HepG2 (cell line): ENCODE measurements around the gene HABP4. TPM values are rescaled to one million over a fixed set of nuclear protein-coding genes. Genes with fewer than 3 reads are reported as not detected.
A peak's percentile ranks its signal among the peaks of the same experiment; 100 is the strongest.

Source experiments
- CENPBD1 ChIP-seq: sonication (generic); formaldehyde crosslinking; IDR thresholded peaks from 2 replicates; pipeline ENCODE4 v1.8.0; 2022; ENCODE audit warnings: missing genetic modification reagents, low read depth, mild to moderate bottlenecking, borderline replicate concordance
- GLMP ChIP-seq: sonication (generic); formaldehyde crosslinking; IDR thresholded peaks from 2 replicates; pipeline ENCODE4 v1.9.0; 2021; ENCODE audit warnings: missing genetic modification reagents, mild to moderate bottlenecking, borderline replicate concordance
- IRX3 ChIP-seq: sonication (generic); formaldehyde crosslinking; IDR thresholded peaks from 2 replicates; pipeline ENCODE4 v1.8.1; 2023; ENCODE audit warnings: mild to moderate bottlenecking, low read depth, missing genetic modification reagents, borderline replicate concordance
- KMT2A ChIP-seq: sonication (generic); formaldehyde crosslinking; IDR thresholded peaks from 2 replicates; pipeline ENCODE4 v1.4.0; 2020; ENCODE audit warnings: missing genetic modification reagents
- NAIF1 ChIP-seq: sonication (generic); formaldehyde crosslinking; IDR thresholded peaks from 2 replicates; pipeline ENCODE4 v1.5.0; 2020; ENCODE audit warnings: mild to moderate bottlenecking, missing genetic modification reagents, borderline replicate concordance
- NCOA5 ChIP-seq: sonication (generic); formaldehyde crosslinking; IDR thresholded peaks from 2 replicates; pipeline ENCODE4 v1.4.0; 2020; ENCODE audit warnings: missing genetic modification reagents
- RAD21 ChIP-seq: fragments of 450-650 bp; formaldehyde crosslinking; IDR thresholded peaks from 2 replicates; pipeline ENCODE4 v1.5.0; 2020; ENCODE audit warnings: mild to moderate bottlenecking
- SMAD3 ChIP-seq: sonication (generic); formaldehyde crosslinking; IDR thresholded peaks from 2 replicates; pipeline ENCODE4 v1.4.0; 2020; ENCODE audit warnings: missing genetic modification reagents
- TFDP2 ChIP-seq: sonication (generic); formaldehyde crosslinking; IDR thresholded peaks from 2 replicates; pipeline ENCODE4 v1.4.0; 2020; ENCODE audit warnings: missing genetic modification reagents
- ZBTB1 ChIP-seq: sonication (generic); formaldehyde crosslinking; IDR thresholded peaks from 2 replicates; pipeline ENCODE4 v1.4.0; 2020; ENCODE audit warnings: missing genetic modification reagents, borderline replicate concordance
- ZBTB44 ChIP-seq: sonication (generic); formaldehyde crosslinking; IDR thresholded peaks from 2 replicates; pipeline ENCODE4 v1.4.0; 2020; ENCODE audit warnings: missing genetic modification reagents
- ZBTB8A ChIP-seq: sonication (generic); formaldehyde crosslinking; IDR thresholded peaks from 2 replicates; pipeline ENCODE4 v1.4.0; 2020; ENCODE audit warnings: mild to moderate bottlenecking, low read depth, missing genetic modification reagents, borderline replicate concordance
- ZNF317 ChIP-seq: sonication (generic); formaldehyde crosslinking; IDR thresholded peaks from 2 replicates; pipeline ENCODE4 v1.5.0; 2020; ENCODE audit warnings: mild to moderate bottlenecking, missing genetic modification reagents
- ZNF33A ChIP-seq: sonication (generic); formaldehyde crosslinking; IDR thresholded peaks from 2 replicates; pipeline ENCODE4 v1.5.1; 2020; ENCODE audit warnings: missing genetic modification reagents, mild to moderate bottlenecking, moderate library complexity, borderline replicate concordance
- ZNF460 ChIP-seq: sonication (generic); formaldehyde crosslinking; IDR thresholded peaks from 2 replicates; pipeline ENCODE4 v1.5.1; 2020; ENCODE audit warnings: missing genetic modification reagents, mild to moderate bottlenecking, borderline replicate concordance
- ZNF546 ChIP-seq: sonication (generic); formaldehyde crosslinking; conservative IDR thresholded peaks from 2 replicates; pipeline ENCODE4 v1.8.1; 2023; ENCODE audit warnings: mild to moderate bottlenecking, missing genetic modification reagents
- ZNF552 ChIP-seq: sonication (generic); formaldehyde crosslinking; IDR thresholded peaks from 2 replicates; pipeline ENCODE4 v1.9.0; 2022; ENCODE audit warnings: missing genetic modification reagents, mild to moderate bottlenecking, borderline replicate concordance
- ZNF576 ChIP-seq: sonication (generic); formaldehyde crosslinking; IDR thresholded peaks from 2 replicates; pipeline ENCODE4 v1.4.0; 2020; ENCODE audit warnings: mild to moderate bottlenecking, missing genetic modification reagents
- ZNF766 ChIP-seq: sonication (generic); formaldehyde crosslinking; IDR thresholded peaks from 2 replicates; pipeline ENCODE4 v1.5.0; 2020; ENCODE audit warnings: missing genetic modification reagents, borderline replicate concordance
- polyA plus RNA-seq, 8 experiments: library from polyadenylated mRNA; depleted of rRNA in 3 of 8; stranded (reverse) in 7 of 8; unstranded in 1 of 8; fragments of >200 nt; fragmentation: Illumina TruSeq in 4 of 8; extraction: Trizol in 4 of 8; gene quantifications; 2 replicates each; pipeline versions ENCODE4 v1.2.1 to v1.2.3, GENCODE V29; 2011 to 2016; ENCODE audit warnings: low read depth in 4 of 8, missing spikeins in 1 of 8, mixed read lengths in 1 of 8; ENCODE audit not compliant: insufficient read depth in 1 of 8
- total RNA-seq, 5 experiments: library from RNA; depleted of rRNA; stranded (reverse); fragments of >200 nt; fragmentation: Illumina TruSeq; extraction: Trizol; gene quantifications; 2 replicates each; pipeline ENCODE4 v1.2.3, GENCODE V29; 2016; ENCODE audit warnings: low read depth in 1 of 5
- TF ChIP-seq, protein P1 (sequence below): sonication (generic); formaldehyde crosslinking; IDR thresholded peaks from 2 replicates; pipeline ENCODE4 v1.4.0; 2020; ENCODE audit warnings: low read depth, mild to moderate bottlenecking, missing genetic modification reagents

Gene HABP4
- total and polyA plus RNA-seq, 2 of the 13 experiments (the other 11 are each of a cell fraction or from before 2014, with no cell fraction given), result 14.3 to 26.6 TPM

DNA sequence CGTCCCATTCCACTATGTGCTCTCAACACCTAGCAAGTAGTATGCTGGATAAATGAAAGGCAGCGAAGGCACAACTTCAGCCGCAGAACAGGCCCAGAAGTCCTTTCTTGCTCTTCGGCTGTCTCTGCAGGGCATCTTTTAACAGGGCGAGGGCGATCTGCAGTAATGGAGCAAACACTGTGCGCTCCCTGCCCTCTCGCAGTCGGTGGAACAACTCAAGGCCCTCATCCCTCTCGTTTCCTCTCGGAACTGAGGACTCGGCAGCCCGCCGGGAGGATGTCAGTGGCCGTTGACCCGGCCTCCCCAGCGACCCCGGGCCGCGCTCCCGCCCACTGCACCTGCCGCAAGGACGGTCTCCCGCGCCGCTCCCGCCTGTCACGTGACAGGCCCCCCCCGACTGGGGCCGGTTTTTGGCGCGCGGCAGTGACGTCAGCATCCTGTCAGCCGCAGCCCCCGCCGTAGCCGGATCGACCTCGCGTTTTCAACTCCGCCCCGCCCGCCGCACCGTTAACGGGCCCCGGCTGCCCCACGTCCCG, 32.9 kb upstream of the HABP4 start (continued):
- peak; percentile 27; the same call in 1 of the 2 replicates for TF ChIP-seq ZNF460 (CRISPR knock-in tag)
- TF ChIP-seq ZNF576 (CRISPR knock-in tag), result no peak
- TF ChIP-seq NAIF1, result no peak; the same call in 1 of the 2 replicates
- TF ChIP-seq ZNF766 (CRISPR knock-in tag), result no peak
- no peak for TF ChIP-seq CENPBD1
- no peak for TF ChIP-seq ZNF33A (CRISPR knock-in tag)
- TF ChIP-seq ZBTB44 (CRISPR knock-in tag), result no peak
- no peak for TF ChIP-seq NCOA5 (CRISPR knock-in tag)
- TF ChIP-seq, protein P1, sequence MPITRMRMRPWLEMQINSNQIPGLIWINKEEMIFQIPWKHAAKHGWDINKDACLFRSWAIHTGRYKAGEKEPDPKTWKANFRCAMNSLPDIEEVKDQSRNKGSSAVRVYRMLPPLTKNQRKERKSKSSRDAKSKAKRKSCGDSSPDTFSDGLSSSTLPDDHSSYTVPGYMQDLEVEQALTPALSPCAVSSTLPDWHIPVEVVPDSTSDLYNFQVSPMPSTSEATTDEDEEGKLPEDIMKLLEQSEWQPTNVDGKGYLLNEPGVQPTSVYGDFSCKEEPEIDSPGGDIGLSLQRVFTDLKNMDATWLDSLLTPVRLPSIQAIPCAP, result no peak
- TF ChIP-seq ZNF552 (CRISPR knock-in tag), result no peak
- TF ChIP-seq IRX3 (CRISPR knock-in tag), result peak; percentile 67; the same call in 1 of the 2 replicates
- no peak; the same call in 1 of the 2 replicates for TF ChIP-seq SMAD3 (CRISPR knock-in tag)
- TF ChIP-seq GLMP (CRISPR knock-in tag), result no peak
- peak; percentile 97 for TF ChIP-seq TFDP2 (CRISPR knock-in tag)
- no peak for TF ChIP-seq ZBTB1 (CRISPR knock-in tag)
- TF ChIP-seq ZNF546 (CRISPR knock-in tag), result no peak
- no peak; the same call in 1 of the 2 replicates for TF ChIP-seq RAD21 (CRISPR knock-in tag)
- no peak for TF ChIP-seq ZBTB8A (CRISPR knock-in tag)
- peak; percentile 93 for TF ChIP-seq KMT2A (CRISPR knock-in tag)
- peak; percentile 74; the same call in 1 of the 2 replicates for TF ChIP-seq ZNF317 (CRISPR knock-in tag)
